CD4-positive, alpha-beta T cell treated with Interleukin-17A for 4 hours (primary cell): ENCODE data around the gene DENND4A.
"Not testable (repeated sequence)": the region's sequence is repeated elsewhere in the genome, so short reads cannot be mapped to it uniquely, and the experiment has no call there.

Experiments used
- DNase-seq: peaks from one replicate; pipeline ENCODE4 v3.0.0-alpha.2; 2020; ENCODE audit warnings: mixed read lengths

Gene DENND4A

GRCh38 chr15:65787260-65787659 is 4.8 kb downstream of the DENND4A start:
- DNase-seq: no peak

GRCh38 chr15:65785151-65785550 is 6.9 kb downstream of the DENND4A start:
- DNase-seq: peak; percentile 32

GRCh38 chr15:65783872-65784271 is 8.2 kb downstream of the DENND4A start:
- no peak for DNase-seq

GRCh38 chr15:65782096-65782495 is 10.0 kb downstream of the DENND4A start:
- DNase-seq: no peak

GRCh38 chr15:65778701-65779100 is 13.4 kb downstream of the DENND4A start:
- not testable (repeated sequence) for DNase-seq

GRCh38 chr15:65778269-65778668 is 13.8 kb downstream of the DENND4A start:
- DNase-seq: no peak

GRCh38 chr15:65777843-65778242 is 14.2 kb downstream of the DENND4A start:
- no peak for DNase-seq

- DNase-seq: no peak
Measured at GRCh38 chr15:65777053-65777452, 15.0 kb downstream of the DENND4A start.

GRCh38 chr15:65773386-65774111 is 18.5 kb downstream of the DENND4A start:
- DNase-seq: no peak

GRCh38 chr15:65772930-65773329 is 19.2 kb downstream of the DENND4A start:
- DNase-seq: no peak

GRCh38 chr15:65771870-65772269 is 20.2 kb downstream of the DENND4A start:
- no peak for DNase-seq

- DNase-seq: no peak
Measured at GRCh38 chr15:65769482-65769881, 22.6 kb downstream of the DENND4A start.

GRCh38 chr15:65767895-65768294 is 24.2 kb downstream of the DENND4A start:
- no peak for DNase-seq

- no peak for DNase-seq
Measured at GRCh38 chr15:65767264-65767595, 24.9 kb downstream of the DENND4A start.

GRCh38 chr15:65766422-65767263 is 25.4 kb downstream of the DENND4A start:
- no peak for DNase-seq

- no peak for DNase-seq
Measured at GRCh38 chr15:65765106-65765505, 27.0 kb downstream of the DENND4A start.

- DNase-seq: no peak
Measured at GRCh38 chr15:65762914-65763787, 28.9 kb downstream of the DENND4A start.

- DNase-seq: no peak
Measured at GRCh38 chr15:65762399-65762798, 29.7 kb downstream of the DENND4A start.

GRCh38 chr15:65761210-65761926 is 30.7 kb downstream of the DENND4A start:
- DNase-seq: no peak

- no peak for DNase-seq
Measured at GRCh38 chr15:65759441-65759840, 32.7 kb downstream of the DENND4A start.

GRCh38 chr15:65758242-65758641 is 33.9 kb downstream of the DENND4A start:
- no peak for DNase-seq

GRCh38 chr15:65757256-65757655 is 34.8 kb downstream of the DENND4A start:
- no peak for DNase-seq
